ENCODE measurements around the gene CHURC1.

Gene CHURC1

GRCh38 chr14:64940336-64940910 is 26.2 kb downstream of the CHURC1 start:
- no peak for DNase-seq

- no peak for DNase-seq
Measured at GRCh38 chr14:64942531-64943111, 28.4 kb downstream of the CHURC1 start, which contains the start of gene GPX2. TSS of gene GPX2 (minus strand) at chr14:64942745. CDS start at chr14:64942726, 19 bp downstream.

- no peak for DNase-seq
Measured at GRCh38 chr14:64943556-64943955, 29.3 kb downstream of the CHURC1 start.

GRCh38 chr14:64944041-64944440 is 29.8 kb downstream of the CHURC1 start:
- no peak for DNase-seq

- no peak for DNase-seq
Measured at GRCh38 chr14:64944861-64945260, 30.6 kb downstream of the CHURC1 start.

GRCh38 chr14:64945431-64946178 is 31.4 kb downstream of the CHURC1 start:
- no peak for DNase-seq

- no peak for DNase-seq
Measured at GRCh38 chr14:64946310-64947045, 32.2 kb downstream of the CHURC1 start.

GRCh38 chr14:64947710-64948611 is 33.7 kb downstream of the CHURC1 start:
- DNase-seq, result no peak

GRCh38 chr14:64948612-64949210 is 34.5 kb downstream of the CHURC1 start:
- no peak for DNase-seq

GRCh38 chr14:64950889-64951288 is 36.6 kb downstream of the CHURC1 start:
- no peak for DNase-seq

GRCh38 chr14:64951291-64951690 is 37.0 kb downstream of the CHURC1 start:
- DNase-seq, result no peak

GRCh38 chr14:64951724-64952123 is 37.5 kb downstream of the CHURC1 start:
- DNase-seq, result no peak

- no peak for DNase-seq
Measured at GRCh38 chr14:64952598-64953309, 38.5 kb downstream of the CHURC1 start.

- no peak for DNase-seq
Measured at GRCh38 chr14:64953310-64953654, 39.0 kb downstream of the CHURC1 start.

- DNase-seq, result no peak
Measured at GRCh38 chr14:64953661-64954060, 39.4 kb downstream of the CHURC1 start.

GRCh38 chr14:64954491-64955240 is 40.4 kb downstream of the CHURC1 start:
- DNase-seq, result no peak

- no peak for DNase-seq
Measured at GRCh38 chr14:64955297-64955696, 41.0 kb downstream of the CHURC1 start.

GRCh38 chr14:64956697-64957406 is 42.6 kb downstream of the CHURC1 start:
- no peak for DNase-seq

GRCh38 chr14:64958201-64958600 is 43.9 kb downstream of the CHURC1 start:
- no peak for DNase-seq

GRCh38 chr14:64958743-64959142 is 44.5 kb downstream of the CHURC1 start:
- no peak for DNase-seq
